ENCODE data around the gene NAV2. TPM values are rescaled to one million over a fixed set of nuclear protein-coding genes. Genes with fewer than 3 reads are reported as not detected.

NAV2 gene
- total RNA-seq, 1 experiment from 2014 or later: 46.3 TPM

DNA sequence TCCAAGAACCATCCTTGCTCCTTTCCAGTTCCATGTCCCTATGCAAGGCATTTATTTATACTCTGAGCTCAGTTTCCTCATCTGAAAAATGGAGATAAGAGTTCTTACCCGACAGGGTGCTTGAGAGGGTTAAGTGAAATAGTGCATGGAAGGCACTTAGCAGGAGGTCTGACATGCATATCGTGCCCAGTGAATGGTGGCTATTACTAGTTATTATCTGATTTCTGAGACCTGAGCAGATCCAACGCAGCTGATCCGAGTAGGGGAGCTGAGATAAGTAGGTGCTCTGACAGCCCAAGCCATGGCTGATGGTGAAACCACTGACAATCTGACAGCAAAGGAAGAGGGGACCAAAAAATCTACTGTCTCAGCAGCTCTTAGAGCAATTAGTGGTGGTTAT lies 24.9 kb downstream of the NAV2 start:
- Histone ChIP-seq H3K27ac (ENCODE audit: insufficient read length, low read depth, low read length) (no peak overlapping the region), H3T11ph (ENCODE audit: low read length) (no peak overlapping the region), H3K9ac (ENCODE audit: extremely low read depth, insufficient read length, low read length) (no peak overlapping the region), H3K27me3 (ENCODE audit: insufficient read depth, low read length) (no peaks in the 10 kb centered on the region; the same call in 1 of the 2 replicates), H3K23me2 (ENCODE audit: insufficient read length, low read depth, low read length, poor library complexity, severe bottlenecking) (no peaks in the 10 kb centered on the region), H3K4ac (ENCODE audit: low read depth, low read length) (no peak overlapping the region), H2BK5ac (ENCODE audit: insufficient read length, low read length) (no peak overlapping the region), H3K79me1 (ENCODE audit: insufficient read depth, low read depth, low read length, poor library complexity, severe bottlenecking) (no peaks in the 10 kb centered on the region), H4K8ac (replicated peaks; ENCODE audit: insufficient read length, low read depth, low read length) (no peak overlapping the region), H2BK20ac (ENCODE audit: low read depth, low read length, poor library complexity, severe bottlenecking) (no peak overlapping the region), H3K56ac (ENCODE audit: insufficient read length, low read depth, low read length) (no peak overlapping the region), H2AK5ac (ENCODE audit: insufficient read length, low read length) (no peak overlapping the region), H3K23ac (ENCODE audit: insufficient read length, low read depth, low read length) (no peak overlapping the region), H2BK15ac (ENCODE audit: low read depth, low read length) (no peak overlapping the region), H2BK12ac (ENCODE audit: insufficient read length, low read depth, low read length) (no peak overlapping the region), H3K4me1 (ENCODE audit: insufficient read depth, low read length) (0 out of 2 replicates have a peak, but pooled peaks cover 2% of the 10 kb centered on the region), H3K14ac (ENCODE audit: insufficient read depth, low read length) (no peak overlapping the region), H4K91ac (ENCODE audit: insufficient read length, low read depth, low read length) (no peak overlapping the region), H3K18ac (ENCODE audit: insufficient read length, low read depth, low read length) (no peak overlapping the region), H3K79me2 (ENCODE audit: insufficient read depth, low read length) (no peaks in the 10 kb centered on the region), H2AFZ (ENCODE audit: low read length) (no peak overlapping the region), H4K5ac (ENCODE audit: insufficient read length, low read depth, low read length) (no peak overlapping the region), H3K4me2 (ENCODE audit: insufficient read depth, insufficient read length, low read length) (no peak overlapping the region), H3K9me3 (ENCODE audit: control insufficient read depth, low read depth, low read length) (no peaks in the 10 kb centered on the region), H4K20me1 (ENCODE audit: control insufficient read depth, insufficient read depth, insufficient read length) (no peaks in the 10 kb centered on the region), H2BK120ac (ENCODE audit: low read depth, low read length, poor library complexity, severe bottlenecking) (no peak overlapping the region)
- no peak for DNase-seq
- no CpG with 5 or more reads among the region's 4 CpGs for whole genome bisulfite sequencing (ENCODE audit: extremely low coverage, insufficient read length, low lambda C conversion rate)
- Mint-ChIP-seq H3K36me3 (ENCODE audit: insufficient read depth in 1 of 3, low read depth in 3 of 3) (no peaks in the 10 kb centered on the region), H3K27me3 (ENCODE audit: low read depth) (peaks cover 8% of the 10 kb centered on the region), H3K9me3 (no peaks in the 10 kb centered on the region), H3K4me3 (no peak overlapping the region), H3K4me1 (peaks cover 15% of the 10 kb centered on the region in 2 experiments), H3K27ac (no peak overlapping the region)
- TF ChIP-seq, protein P1, sequence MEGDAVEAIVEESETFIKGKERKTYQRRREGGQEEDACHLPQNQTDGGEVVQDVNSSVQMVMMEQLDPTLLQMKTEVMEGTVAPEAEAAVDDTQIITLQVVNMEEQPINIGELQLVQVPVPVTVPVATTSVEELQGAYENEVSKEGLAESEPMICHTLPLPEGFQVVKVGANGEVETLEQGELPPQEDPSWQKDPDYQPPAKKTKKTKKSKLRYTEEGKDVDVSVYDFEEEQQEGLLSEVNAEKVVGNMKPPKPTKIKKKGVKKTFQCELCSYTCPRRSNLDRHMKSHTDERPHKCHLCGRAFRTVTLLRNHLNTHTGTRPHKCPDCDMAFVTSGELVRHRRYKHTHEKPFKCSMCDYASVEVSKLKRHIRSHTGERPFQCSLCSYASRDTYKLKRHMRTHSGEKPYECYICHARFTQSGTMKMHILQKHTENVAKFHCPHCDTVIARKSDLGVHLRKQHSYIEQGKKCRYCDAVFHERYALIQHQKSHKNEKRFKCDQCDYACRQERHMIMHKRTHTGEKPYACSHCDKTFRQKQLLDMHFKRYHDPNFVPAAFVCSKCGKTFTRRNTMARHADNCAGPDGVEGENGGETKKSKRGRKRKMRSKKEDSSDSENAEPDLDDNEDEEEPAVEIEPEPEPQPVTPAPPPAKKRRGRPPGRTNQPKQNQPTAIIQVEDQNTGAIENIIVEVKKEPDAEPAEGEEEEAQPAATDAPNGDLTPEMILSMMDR (conservative IDR thresholded peaks at IDR 0.05): no peak
